HEK293T (cell line): ENCODE measurements around the gene ALG12.

Experiments
- FOXM1 ChIP-seq: fragments of 450-650 bp; IDR thresholded peaks from 2 replicates; pipeline ENCODE4 v1.6.1; 2017; ENCODE audit warnings: mild to moderate bottlenecking, borderline replicate concordance
- SP1 ChIP-seq: fragments of 450-650 bp; IDR thresholded peaks from 2 replicates; pipeline ENCODE4 v1.6.1; 2017

GRCh38 chr22:49928185-49928495 is 9.9 kb upstream of the ALG12 start:
- no peak for TF ChIP-seq SP1
- TF ChIP-seq FOXM1: no peak
